GM12878 (cell line): Measurements from ENCODE around the gene GPRC5B. TPM values are rescaled to one million over a fixed set of nuclear protein-coding genes. Genes with fewer than 3 reads are reported as not detected.

Source experiments
- ATAC-seq: fragments of 200-7000 bp; cut with Tn5 transposase; 3 replicates; pipeline ENCODE4 v1.9.1; 2020; ENCODE audit warnings: mild to moderate bottlenecking, moderate library complexity
- BruUV-seq: library from RNA; stranded (reverse); fragments of 400-500 nt; replicated peaks from 2 replicates; lab custom pipeline; 2021; lab: Mats Ljungman, UMichigan
- CTCF ChIA-PET: fragments of 300-600 bp; sonication (Branson Sonifier 250); formaldehyde crosslinking; extraction: SDS; loops from one replicate; lab custom pipeline; 2021; ENCODE audit warnings: inconsistent platforms; lab: Yijun Ruan, JAX
- POLR2A ChIA-PET: fragments of 350-600 bp; formaldehyde crosslinking; extraction: SDS; loops from one replicate; lab custom pipeline; 2021; ENCODE audit warnings: inconsistent platforms; lab: Charles Lee
- RAD21 ChIA-PET: fragments of 300-600 bp; sonication (Branson Sonifier 250); formaldehyde crosslinking; loops from one replicate; lab custom pipeline; 2023; ENCODE audit warnings: antibody characterized with exemption; ENCODE audit not compliant: unreplicated experiment; lab: Charles Lee
- SMC1A ChIA-PET: fragments of 300-600 bp; sonication (Branson Sonifier 250); formaldehyde crosslinking; loops from one replicate; lab custom pipeline; 2023; ENCODE audit not compliant: unreplicated experiment, uncharacterized antibody; lab: Charles Lee
- DNase-seq: peaks from one replicate; pipeline ENCODE4 v3.0.0-alpha.2; 2011; ENCODE audit warnings: low read depth, low spot score
- FAIRE-seq: peaks from 3 replicates; lab custom pipeline; 2011; peaks lifted over from hg19 to GRCh38; lab: Jason Lieb, UNC
- H2AFZ ChIP-seq: 2 replicates; pipeline ENCODE4 v1.6.0; 2011; ENCODE audit warnings: low read depth, low read length, control low read depth; ENCODE audit not compliant: control insufficient read depth
- H3K27ac ChIP-seq: 2 replicates; pipeline ENCODE4 v1.5.1; 2011; ENCODE audit warnings: control low read depth; ENCODE audit not compliant: control insufficient read depth, insufficient read depth
- H3K27me3 ChIP-seq, 2 experiments: replicated peaks in 1 of 2; 2 replicates each; pipeline versions ENCODE4 v1.6.0 to v1.6.1; 2011; ENCODE audit warnings: low read length in 1 of 2; ENCODE audit not compliant: control insufficient read depth in 2 of 2, insufficient read depth in 2 of 2
- H3K36me3 ChIP-seq, 2 experiments: 2 replicates each; pipeline ENCODE4 v1.5.1; 2011; ENCODE audit warnings: low read length in 1 of 2; ENCODE audit not compliant: control insufficient read depth in 2 of 2, insufficient read depth in 2 of 2
- H3K4me1 ChIP-seq: 2 replicates; pipeline ENCODE4 v1.6.1; 2011; ENCODE audit warnings: mild to moderate bottlenecking, low read length, moderate library complexity, mixed read lengths; ENCODE audit not compliant: control insufficient read depth, insufficient read depth
- H3K4me2 ChIP-seq: 2 replicates; pipeline ENCODE4 v1.6.0; 2011; ENCODE audit warnings: control low read depth; ENCODE audit not compliant: control insufficient read depth, insufficient read depth
- H3K4me3 ChIP-seq: fragments of 200-600 bp; sonication (generic); 2 replicates; pipeline ENCODE4 v1.5.1; 2016
- H3K79me2 ChIP-seq: 2 replicates; pipeline ENCODE4 v1.6.0; 2011; ENCODE audit warnings: low read length; ENCODE audit not compliant: control insufficient read depth, insufficient read depth
- H3K9ac ChIP-seq: 2 replicates; pipeline ENCODE4 v1.8.0; 2011; ENCODE audit warnings: low read length, control low read depth, mixed read lengths; ENCODE audit not compliant: control insufficient read depth, insufficient read depth
- H3K9me3 ChIP-seq: replicated peaks from 3 replicates; pipeline ENCODE4 v1.5.1; 2011; ENCODE audit warnings: mild to moderate bottlenecking, low read length; ENCODE audit not compliant: control insufficient read depth, insufficient read depth
- H4K20me1 ChIP-seq: 2 replicates; pipeline ENCODE4 v1.6.0; 2011; ENCODE audit not compliant: control insufficient read depth, insufficient read depth
- CBX3 ChIP-seq: fragments of 200-600 bp; sonication (generic); IDR thresholded peaks from 2 replicates; pipeline ENCODE4 v1.6.1; 2016; ENCODE audit warnings: low read depth, borderline replicate concordance
- FOXM1 ChIP-seq: IDR thresholded peaks from 2 replicates; pipeline ENCODE4 v1.6.1; 2012; ENCODE audit warnings: low read depth, mild to moderate bottlenecking, inconsistent platforms, low read length, moderate library complexity
- GATAD2B ChIP-seq: fragments of 450-650 bp; conservative IDR thresholded peaks from 2 replicates; pipeline ENCODE4 v1.6.1; 2017; ENCODE audit warnings: low read depth, mild to moderate bottlenecking, moderate library complexity
- IRF4 ChIP-seq: IDR thresholded peaks from 2 replicates; pipeline ENCODE4 v1.6.1; 2011; ENCODE audit warnings: low read depth, low read length
- NFIC ChIP-seq: IDR thresholded peaks from 2 replicates; pipeline ENCODE4 v1.6.1; 2012; ENCODE audit warnings: low read depth, mild to moderate bottlenecking, inconsistent platforms, low read length, moderate library complexity
- POLR2AphosphoS2 ChIP-seq: IDR thresholded peaks from 2 replicates; pipeline ENCODE4 v1.6.1; 2011; ENCODE audit warnings: low read depth, mild to moderate bottlenecking, low read length, improper control_type of control experiment, moderate library complexity
- RELA ChIP-seq: fragments of 450-650 bp; IDR thresholded peaks from 2 replicates; pipeline ENCODE4 v1.8.0; 2014; ENCODE audit warnings: borderline replicate concordance; ENCODE audit not compliant: partially characterized antibody
- REST ChIP-seq: IDR thresholded peaks from 2 replicates; pipeline ENCODE4 v1.6.1; 2012; ENCODE audit warnings: mild to moderate bottlenecking, low read depth, low read length
- SMAD1 ChIP-seq: fragments of 450-650 bp; IDR thresholded peaks from 2 replicates; pipeline ENCODE4 v1.6.1; 2018; ENCODE audit warnings: mild to moderate bottlenecking, low read depth; ENCODE audit not compliant: partially characterized antibody
- SREBF2 ChIP-seq: IDR thresholded peaks from 2 replicates; pipeline ENCODE4 v1.6.1; 2012; ENCODE audit warnings: mild to moderate bottlenecking, low read length
- SRF ChIP-seq, 2 experiments: IDR thresholded peaks; 2 replicates each; pipeline ENCODE4 v1.6.1; 2011; ENCODE audit warnings: low read depth in 2 of 2, low read length in 2 of 2, mild to moderate bottlenecking in 1 of 2, moderate library complexity in 1 of 2
- YBX1 ChIP-seq: fragments of 450-650 bp; IDR thresholded peaks from 2 replicates; pipeline ENCODE4 v1.6.1; 2016; ENCODE audit warnings: antibody characterized with exemption
- ZNF384 ChIP-seq: IDR thresholded peaks from 2 replicates; pipeline ENCODE4 v1.6.1; 2012; ENCODE audit warnings: low read depth, mild to moderate bottlenecking, low read length, improper control_type of control experiment, borderline replicate concordance
- ZZZ3 ChIP-seq: IDR thresholded peaks from 2 replicates; pipeline ENCODE4 v1.6.1; 2011; ENCODE audit warnings: low read depth; ENCODE audit not compliant: control insufficient read depth, insufficient read length
- WGBS: methylation state at CpG from one replicate; pipeline ENCODE4 v1.1.6; 2016; ENCODE audit warnings: low lambda C conversion rate; ENCODE audit not compliant: insufficient replicate concordance, insufficient coverage; ENCODE audit errors: missing lambda C conversion rate; 5-methylcytosine and 5-hydroxymethylcytosine counted together
- in situ Hi-C: fragments of 300-500 bp; cut with MboI; formaldehyde crosslinking; loops from 9 replicates; pipeline ENCODE4 v1.14.3; 2018; ENCODE audit warnings: mixed read lengths
- intact Hi-C: fragments of 100-400 bp; cut with micrococcal nuclease; formaldehyde crosslinking; loops from one replicate; pipeline ENCODE4 v1.14.2; 2022; ENCODE audit not compliant: unreplicated experiment
- polyA plus RNA-seq, 11 experiments: library from polyadenylated mRNA; depleted of rRNA in 4 of 11; unstranded in 6 of 11; stranded (reverse) in 5 of 11; fragments of >200 nt; fragmentation: Nextera tagmentation in 4 of 11; fragmentation: Illumina TruSeq in 1 of 11; extraction: Ambion mirVana in 4 of 11; extraction: Trizol in 1 of 11; gene quantifications; 1 replicate in 1 of 11; 2 replicates in 10 of 11; pipeline versions ENCODE4 v1.2.1 to v1.2.3, GENCODE V29; 2011 to 2016; ENCODE audit warnings: inconsistent platforms in 2 of 11, missing spikeins in 2 of 11, low read depth in 1 of 11
- total RNA-seq, 4 experiments: library from RNA; depleted of rRNA in 3 of 4; stranded (reverse); fragments of >200 nt in 3 of 4; fragmentation: Illumina TruSeq in 1 of 4; extraction: Trizol in 1 of 4; gene quantifications; 2 replicates each; pipeline versions ENCODE4 v1.2.1 to v1.2.3, GENCODE V29; 2013 to 2021

The GPRC5B gene
- total and polyA plus RNA-seq, 10 of the 15 experiments (the other 5 are each of a cell fraction or from before 2014, with no cell fraction given) = 0.01 to 0.42 (median 0.15) TPM; not detected in 2

GRCh38 chr16:19879241-19879792, 5.3 kb downstream of the GPRC5B start:
- H3K4me1 ChIP-seq = no peaks in the 10 kb centered on the region
- in situ Hi-C loops = no loop called here
- peaks cover 2 to 11% of the 10 kb centered on the region in 2 experiments for H3K27me3 ChIP-seq
- ChIA-PET POLR2A (no interaction called here), RAD21 (interaction anchor here (1.3 kb wide), 1 partner anchor 14 kb away, joined by 3 read pairs; no protein-coding TSS in a partner anchor)
- no peak overlapping the region for H3K9ac ChIP-seq
- H2AFZ ChIP-seq = no peak overlapping the region
- no peaks in the 10 kb centered on the region for H3K36me3 ChIP-seq
- TF ChIP-seq YBX1 = no peak
- no peak for TF ChIP-seq ZNF384
- no peak for TF ChIP-seq RELA
- TF ChIP-seq POLR2AphosphoS2 = no peak
- no peak for TF ChIP-seq SMAD1
- TF ChIP-seq SRF (IDR thresholded peaks at IDR 0.05; ENCODE audit: low read depth in 2 of 2, low read length in 2 of 2) = no peak
- TF ChIP-seq NFIC = no peak
- TF ChIP-seq, all 136 proteins: peak for 0
- DNase-seq (no peak), FAIRE-seq (no peak), ATAC-seq (no peak)
- no TSS peak for BruUV-seq
- WGBS = 58% methylated on average over 13 of the region's 13 CpGs
- ChIA-PET CTCF (interaction anchor here (0.8 kb wide), 1 partner anchor 10 kb away, joined by 4 read pairs; no protein-coding TSS in a partner anchor), SMC1A (interaction anchor here (0.6 to 1.1 kb wide), 2 partner anchors 9 to 267 kb away, joined by 3 read pairs; no protein-coding TSS in a partner anchor)
- Histone ChIP-seq H4K20me1 (no peaks in the 10 kb centered on the region), H3K9me3 (no peaks in the 10 kb centered on the region), H3K4me3 (no peak overlapping the region), H3K79me2 (no peaks in the 10 kb centered on the region), H3K4me2 (no peak overlapping the region), H3K27ac (no peak overlapping the region)
- intact Hi-C loops = no loop called here

- no TSS peak for BruUV-seq
- in situ Hi-C loops = no loop called here
- H3K9ac ChIP-seq = no peak overlapping the region
- SMC1A ChIA-PET = no interaction called here
- no peaks in the 10 kb centered on the region for H3K9me3 ChIP-seq
- FAIRE-seq = no peak
- H2AFZ ChIP-seq = no peak overlapping the region
- no peaks in the 10 kb centered on the region for H3K79me2 ChIP-seq
- peaks cover 2 to 11% of the 10 kb centered on the region in 2 experiments for H3K27me3 ChIP-seq
- intact Hi-C loops = no loop called here
- DNase-seq = no peak
- H3K27ac ChIP-seq = no peak overlapping the region
- WGBS = 28% methylated on average over 11 of the region's 11 CpGs
- RAD21 ChIA-PET = interaction anchor here (1.3 kb wide), 1 partner anchor 14 kb away, joined by 3 read pairs; no protein-coding TSS in a partner anchor
- POLR2A ChIA-PET = no interaction called here
- no peak for ATAC-seq
- no peaks in the 10 kb centered on the region for H4K20me1 ChIP-seq
- H3K4me1 ChIP-seq = no peaks in the 10 kb centered on the region
- H3K4me2 ChIP-seq = no peak overlapping the region
- CTCF ChIA-PET = no interaction called here
- H3K36me3 ChIP-seq = no peaks in the 10 kb centered on the region
- no peak overlapping the region for H3K4me3 ChIP-seq
- TF ChIP-seq REST (no peak), IRF4 (no peak), GATAD2B (no peak), NFIC (no peak), SREBF2 (no peak), CBX3 (no peak), ZZZ3 (no peak), FOXM1 (no peak)
These were observed 5.9 kb downstream of the GPRC5B start for GRCh38 chr16:19878757-19879156.
